ENCODE data around the gene EPS8L2. TPM values are rescaled to one million over a fixed set of nuclear protein-coding genes. Genes with fewer than 3 reads are reported as not detected.

The EPS8L2 gene
- total RNA-seq, 1 donor from 2014 or later, result 2.2 TPM

GRCh38 chr11:763549-764321 lies 57.7 kb downstream of the EPS8L2 start:
- TF ChIP-seq CTCF (IDR thresholded peaks at IDR 0.05; ENCODE audit: borderline replicate concordance), result no peak
- Histone ChIP-seq H3K36me3 (peaks cover 81% of the 10 kb centered on the region), H3K27ac (replicated peaks) (no peak overlapping the region), H3K4me1 (no peaks in the 10 kb centered on the region), H3K9me3 (replicated peaks) (no peaks in the 10 kb centered on the region), H3K27me3 (ENCODE audit: low read depth) (no peaks in the 10 kb centered on the region), H3K4me3 (no peak overlapping the region)
- intact Hi-C loops (cut with micrococcal nuclease), result no loop called here
- DNase-seq, result no peak

- Histone ChIP-seq H3K9me3 (replicated peaks) (no peaks in the 10 kb centered on the region), H3K4me3 (no peak overlapping the region), H3K36me3 (peaks cover 74% of the 10 kb centered on the region), H3K27me3 (ENCODE audit: low read depth) (no peaks in the 10 kb centered on the region), H3K27ac (replicated peaks) (no peak overlapping the region), H3K4me1 (no peaks in the 10 kb centered on the region)
- no peak for DNase-seq
- no peak for TF ChIP-seq CTCF (IDR thresholded peaks at IDR 0.05; ENCODE audit: borderline replicate concordance)
- intact Hi-C loops (cut with micrococcal nuclease), result no loop called here
Measured at GRCh38 chr11:764322-765024, 58.4 kb downstream of the EPS8L2 start.

DNA sequence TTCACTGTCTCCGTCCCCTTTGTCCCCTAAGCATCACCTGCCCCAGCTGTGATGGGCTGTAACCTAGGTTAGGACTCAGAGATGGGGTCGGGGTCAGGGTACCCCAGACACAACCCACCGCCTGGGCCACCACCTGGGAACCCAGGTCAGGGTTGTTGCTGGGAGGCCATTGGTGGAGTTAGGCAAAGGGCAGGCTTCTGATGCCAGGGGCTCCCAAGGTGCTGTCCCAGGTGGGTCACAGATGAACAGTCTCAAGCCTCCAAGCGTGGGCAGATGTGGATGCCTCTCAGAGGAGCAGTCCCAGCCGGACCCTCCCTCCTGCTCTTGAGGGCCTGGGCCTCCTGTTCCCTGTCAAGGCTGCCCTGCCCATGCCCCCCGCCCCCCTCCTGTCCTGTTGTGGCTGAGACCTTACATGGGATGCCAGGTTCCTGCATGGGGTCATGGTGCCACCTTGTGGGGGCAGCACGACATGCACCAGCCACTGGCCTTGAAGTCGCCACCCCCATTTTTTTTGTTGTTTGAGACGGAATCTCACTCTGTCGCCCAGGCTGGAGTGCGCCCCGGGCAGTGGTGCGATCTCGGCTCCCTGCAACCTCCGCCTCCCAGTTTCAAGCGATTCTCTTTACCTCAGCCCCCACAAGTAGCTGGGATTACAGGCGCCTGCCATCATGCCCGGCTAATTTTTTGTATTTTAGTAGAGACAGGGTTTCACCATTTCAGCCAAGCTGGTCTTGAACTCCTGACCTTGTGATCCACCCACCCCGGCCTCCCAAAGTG lies 59.2 kb downstream of the EPS8L2 start:
- Histone ChIP-seq H3K4me1 (no peaks in the 10 kb centered on the region), H3K4me3 (no peak overlapping the region), H3K36me3 (peaks cover 73% of the 10 kb centered on the region), H3K27me3 (ENCODE audit: low read depth) (no peaks in the 10 kb centered on the region), H3K27ac (replicated peaks) (no peak overlapping the region), H3K9me3 (replicated peaks) (no peaks in the 10 kb centered on the region)
- peak; percentile 51 for DNase-seq
- intact Hi-C loops (cut with micrococcal nuclease), result no loop called here
- peak; percentile 70 for TF ChIP-seq CTCF (IDR thresholded peaks at IDR 0.05; ENCODE audit: borderline replicate concordance)

- TF ChIP-seq CTCF (IDR thresholded peaks at IDR 0.05; ENCODE audit: borderline replicate concordance), result no peak
Measured at GRCh38 chr11:765802-766091, 59.7 kb downstream of the EPS8L2 start.

GRCh38 chr11:766106-766935 lies 60.3 kb downstream of the EPS8L2 start:
- H3K4me3 ChIP-seq, result no peak overlapping the region
- no peaks in the 10 kb centered on the region for H3K27me3 ChIP-seq (ENCODE audit: low read depth)
- no peaks in the 10 kb centered on the region for H3K4me1 ChIP-seq
- DNase-seq, result no peak
- no peak overlapping the region for H3K27ac ChIP-seq (replicated peaks)
- H3K36me3 ChIP-seq, result peaks cover 73% of the 10 kb centered on the region
- intact Hi-C loops (cut with micrococcal nuclease), result no loop called here
- TF ChIP-seq CTCF (IDR thresholded peaks at IDR 0.05; ENCODE audit: borderline replicate concordance), result no peak
- H3K9me3 ChIP-seq (replicated peaks), result no peaks in the 10 kb centered on the region

More at GRCh38 chr11:765802-766091, 59.7 kb downstream of the EPS8L2 start:
- Histone ChIP-seq H3K9me3 (replicated peaks) (no peaks in the 10 kb centered on the region), H3K4me3 (no peak overlapping the region), H3K27ac (replicated peaks) (no peak overlapping the region), H3K36me3 (peaks cover 73% of the 10 kb centered on the region), H3K27me3 (ENCODE audit: low read depth) (no peaks in the 10 kb centered on the region), H3K4me1 (no peaks in the 10 kb centered on the region)
- DNase-seq, result no peak
- intact Hi-C loops (cut with micrococcal nuclease), result no loop called here

Data from left ventricle myocardium inferior (tissue), 1 donor.